MM.1S (cell line): ENCODE results near the gene LRRC61.
"Not testable (repeated sequence)": the region's sequence is repeated elsewhere in the genome, so short reads cannot be mapped to it uniquely, and the experiment has no call there.

Experiments
- DNase-seq: peaks from one replicate; pipeline ENCODE4 v3.0.0-alpha.2; 2015
- H2AFZ ChIP-seq: fragments of 300-600 bp; sonication (generic); 2 replicates; pipeline ENCODE4 v1.6.0; 2016; ENCODE audit warnings: antibody characterized with exemption, low read length
- H3F3A ChIP-seq: fragments of 300-600 bp; sonication (generic); 2 replicates; pipeline ENCODE4 v1.6.1; 2016; ENCODE audit warnings: mild to moderate bottlenecking, antibody characterized with exemption, low read length, moderate library complexity, mixed read lengths; ENCODE audit not compliant: insufficient read depth
- H3K27ac ChIP-seq: fragments of 300-600 bp; sonication (generic); 2 replicates; pipeline ENCODE4 v1.5.1; 2016; ENCODE audit warnings: mild to moderate bottlenecking, low read length
- H3K27me3 ChIP-seq: fragments of 300-600 bp; sonication (generic); replicated peaks from 2 replicates; pipeline ENCODE4 v1.6.0; 2016; ENCODE audit warnings: low read length; ENCODE audit not compliant: insufficient read depth
- H3K36me3 ChIP-seq: fragments of 300-600 bp; sonication (generic); replicated peaks from 2 replicates; pipeline ENCODE4 v1.6.1; 2016; ENCODE audit warnings: mild to moderate bottlenecking, low read length, mixed read lengths; ENCODE audit not compliant: insufficient read depth
- H3K4me1 ChIP-seq: fragments of 300-600 bp; sonication (generic); 2 replicates; pipeline ENCODE4 v1.6.1; 2016; ENCODE audit warnings: low read length, mixed read lengths
- H3K4me2 ChIP-seq: fragments of 300-600 bp; sonication (generic); 2 replicates; pipeline ENCODE4 v1.6.0; 2016; ENCODE audit warnings: low read depth, low read length
- H3K4me3 ChIP-seq: fragments of 300-600 bp; sonication (generic); 2 replicates; pipeline ENCODE4 v1.5.1; 2016; ENCODE audit warnings: low read length, mixed read lengths
- H3K79me2 ChIP-seq: fragments of 300-600 bp; sonication (generic); 2 replicates; pipeline ENCODE4 v1.6.1; 2016; ENCODE audit warnings: mixed run types, low read length, mixed read lengths
- H3K9ac ChIP-seq: fragments of 300-600 bp; sonication (generic); 2 replicates; pipeline ENCODE4 v1.6.1; 2016; ENCODE audit warnings: low read length, mixed read lengths
- H3K9me2 ChIP-seq: fragments of 300-600 bp; sonication (generic); replicated peaks from 2 replicates; pipeline ENCODE4 v1.6.1; 2016; ENCODE audit warnings: mild to moderate bottlenecking, low read length, mixed read lengths; ENCODE audit not compliant: insufficient read depth
- H3K9me3 ChIP-seq: fragments of 300-600 bp; sonication (generic); replicated peaks from 2 replicates; pipeline ENCODE4 v1.6.1; 2016; ENCODE audit warnings: mild to moderate bottlenecking, low read length, mixed read lengths; ENCODE audit not compliant: insufficient read depth
- H4K20me1 ChIP-seq: fragments of 300-600 bp; sonication (generic); 2 replicates; pipeline ENCODE4 v1.6.1; 2016; ENCODE audit warnings: mild to moderate bottlenecking, low read length, moderate library complexity, mixed read lengths; ENCODE audit not compliant: insufficient read depth

LRRC61 gene

DNA sequence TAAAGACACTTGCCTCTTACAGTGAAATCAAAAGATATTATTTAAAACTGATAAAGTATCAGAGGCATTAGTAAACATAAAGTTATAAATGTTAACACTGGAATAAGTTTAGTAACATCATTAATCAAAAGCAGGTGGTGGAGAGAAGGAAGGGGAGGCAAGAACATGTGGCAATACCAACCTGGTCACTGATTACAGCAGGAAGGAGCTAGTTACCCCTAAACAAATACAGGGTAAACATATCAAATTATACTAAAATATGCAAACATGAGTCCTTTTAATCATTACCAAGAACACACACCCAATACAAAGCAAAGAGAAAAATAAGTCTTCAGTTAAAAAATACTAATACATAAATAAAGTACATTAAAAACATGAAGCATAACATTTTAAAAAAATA lies 25.2 kb upstream of the LRRC61 start:
- H3K4me3 ChIP-seq, H3K27me3 ChIP-seq, H4K20me1 ChIP-seq, H3K9me2 ChIP-seq, H3K9me3 ChIP-seq, H3K27ac ChIP-seq, DNase-seq, H3K79me2 ChIP-seq, H3F3A ChIP-seq, H3K9ac ChIP-seq, H3K4me1 ChIP-seq, H3K36me3 ChIP-seq, H2AFZ ChIP-seq, H3K4me2 ChIP-seq: not testable (repeated sequence)

DNA sequence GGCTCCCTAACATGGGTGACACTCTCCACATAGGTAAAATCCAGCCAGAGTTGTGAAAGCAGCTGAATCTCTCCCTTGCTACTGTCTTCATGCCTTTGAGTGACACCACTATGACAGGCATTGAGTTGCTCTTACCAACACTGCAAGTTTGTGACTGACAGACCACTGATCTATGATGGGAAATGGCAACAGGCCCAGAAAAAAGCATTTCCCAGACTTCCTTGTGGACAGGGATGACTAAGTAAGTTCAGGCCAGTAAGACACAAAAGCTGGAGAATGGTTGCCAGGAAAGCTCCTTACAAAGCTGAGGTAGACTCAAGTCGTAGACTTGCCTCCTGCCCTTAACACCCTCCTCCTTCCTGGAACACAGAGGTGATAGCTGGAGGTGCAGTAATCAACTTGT lies 20.2 kb upstream of the LRRC61 start:
- not testable (repeated sequence) for H3K4me1 ChIP-seq, H3K9me2 ChIP-seq, H2AFZ ChIP-seq, H4K20me1 ChIP-seq, H3F3A ChIP-seq, H3K9ac ChIP-seq, H3K27ac ChIP-seq, H3K9me3 ChIP-seq, H3K79me2 ChIP-seq, H3K4me3 ChIP-seq, H3K4me2 ChIP-seq, DNase-seq, H3K27me3 ChIP-seq, H3K36me3 ChIP-seq

DNA sequence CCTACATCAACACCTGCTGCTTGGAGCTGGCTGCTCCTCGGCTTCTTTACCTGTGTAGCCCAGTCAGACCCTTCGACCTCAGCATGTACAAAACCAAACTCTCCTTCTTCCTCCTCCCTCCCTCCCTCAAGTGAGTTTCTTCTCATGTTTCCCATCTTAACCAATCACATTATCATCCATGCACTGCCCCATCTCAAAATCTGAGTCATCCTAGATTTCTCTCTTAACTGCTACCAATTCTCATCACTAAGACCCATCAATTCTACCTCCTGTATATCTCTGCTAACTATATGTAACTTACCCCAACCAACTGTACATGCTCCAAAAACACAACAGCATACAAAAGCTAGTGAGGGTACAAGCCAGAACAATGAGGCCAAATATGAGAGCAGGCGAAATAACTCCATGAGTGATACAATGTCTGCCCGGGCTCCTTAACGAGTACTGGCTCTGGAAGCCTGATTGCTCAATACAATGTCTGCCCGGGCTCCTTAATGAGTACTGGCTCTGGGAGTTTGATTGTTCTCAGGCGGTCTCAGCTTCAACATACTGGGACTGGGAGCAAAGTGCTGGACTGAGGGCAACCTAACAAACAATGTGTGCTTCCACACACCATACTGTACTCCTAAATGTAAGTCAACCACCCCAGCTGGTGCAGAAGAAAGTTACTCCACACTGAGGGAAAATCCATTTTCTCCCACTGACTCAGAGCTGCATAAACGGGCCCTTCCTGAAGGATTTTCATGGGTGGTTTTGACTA lies 18.5 kb upstream of the LRRC61 start:
- H3K27ac ChIP-seq, DNase-seq, H3K4me3 ChIP-seq, H3K9me3 ChIP-seq, H3K79me2 ChIP-seq, H3K9ac ChIP-seq, H3K9me2 ChIP-seq, H3K4me1 ChIP-seq, H2AFZ ChIP-seq, H4K20me1 ChIP-seq, H3F3A ChIP-seq, H3K36me3 ChIP-seq, H3K27me3 ChIP-seq, H3K4me2 ChIP-seq: not testable (repeated sequence)

GRCh38 chr7:150305259-150305902 lies 17.8 kb upstream of the LRRC61 start:
- not testable (repeated sequence) for H3F3A ChIP-seq, H4K20me1 ChIP-seq, H3K36me3 ChIP-seq, H3K79me2 ChIP-seq, H3K4me1 ChIP-seq, H3K4me2 ChIP-seq, H3K9ac ChIP-seq, H3K27me3 ChIP-seq, DNase-seq, H3K9me3 ChIP-seq, H3K9me2 ChIP-seq, H2AFZ ChIP-seq, H3K27ac ChIP-seq, H3K4me3 ChIP-seq

DNA sequence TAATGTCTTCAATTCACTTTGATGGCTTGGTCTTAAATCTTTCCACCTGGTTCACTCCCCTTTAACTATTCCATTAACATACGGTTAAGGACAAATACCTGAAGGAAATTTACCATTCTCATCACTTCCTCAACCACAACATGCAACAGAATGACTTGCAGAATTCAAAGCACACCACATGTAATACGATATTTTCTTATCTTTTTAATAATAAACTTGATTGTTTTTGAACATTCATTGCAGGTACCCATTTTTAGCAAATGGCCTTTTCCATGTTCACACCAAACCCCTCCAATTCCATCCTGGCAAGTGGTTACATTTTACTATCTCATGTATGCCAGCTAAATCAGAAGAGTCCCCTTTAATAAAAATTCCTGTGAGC lies 17.3 kb upstream of the LRRC61 start:
- not testable (repeated sequence) for H3F3A ChIP-seq, H3K4me2 ChIP-seq
- peaks cover 14% of the 10 kb centered on the region; the same call in 1 of the 2 replicates for H3K79me2 ChIP-seq

GRCh38 chr7:150306377-150306776 lies 16.8 kb upstream of the LRRC61 start:
- not testable (repeated sequence) for H4K20me1 ChIP-seq, H2AFZ ChIP-seq, H3K9me3 ChIP-seq, H3K9me2 ChIP-seq, H3F3A ChIP-seq, H3K27ac ChIP-seq, H3K4me3 ChIP-seq, H3K4me1 ChIP-seq, H3K36me3 ChIP-seq, H3K9ac ChIP-seq, H3K4me2 ChIP-seq, DNase-seq, H3K27me3 ChIP-seq
- H3K79me2 ChIP-seq = peaks cover 19% of the 10 kb centered on the region; the same call in 1 of the 2 replicates

More for the DNA sequence above, 17.3 kb upstream of the LRRC61 start:
- H3K4me1 ChIP-seq, H2AFZ ChIP-seq, H3K9me2 ChIP-seq, H3K27me3 ChIP-seq, H3K27ac ChIP-seq, H3K9me3 ChIP-seq, H3K9ac ChIP-seq, H4K20me1 ChIP-seq, H3K4me3 ChIP-seq, H3K36me3 ChIP-seq, DNase-seq: not testable (repeated sequence)
